Thyroid gland (tissue), 4 donors: ENCODE data around the gene ADAMTS12.

ENCODE experiments used
- POLR2A ChIP-seq, 2 donors: fragments of 450-650 bp; IDR thresholded peaks; one replicate each; pipeline ENCODE4 v1.6.1; 2017; ENCODE audit warnings: antibody characterized with exemption in 2 of 2, mild to moderate bottlenecking in 2 of 2, moderate library complexity in 1 of 2
- TF ChIP-seq, protein P1 (sequence below), 6 experiments: fragments of 200-600 bp in 3 of 6; fragments of 450-650 bp in 3 of 6; sonication (generic) in 3 of 6; IDR thresholded peaks; one replicate each; pipeline ENCODE4 v1.5.1; 2016 to 2019; ENCODE audit warnings: antibody characterized with exemption in 6 of 6, mild to moderate bottlenecking in 2 of 6, inconsistent platforms in 1 of 6, moderate library complexity in 1 of 6

DNA sequence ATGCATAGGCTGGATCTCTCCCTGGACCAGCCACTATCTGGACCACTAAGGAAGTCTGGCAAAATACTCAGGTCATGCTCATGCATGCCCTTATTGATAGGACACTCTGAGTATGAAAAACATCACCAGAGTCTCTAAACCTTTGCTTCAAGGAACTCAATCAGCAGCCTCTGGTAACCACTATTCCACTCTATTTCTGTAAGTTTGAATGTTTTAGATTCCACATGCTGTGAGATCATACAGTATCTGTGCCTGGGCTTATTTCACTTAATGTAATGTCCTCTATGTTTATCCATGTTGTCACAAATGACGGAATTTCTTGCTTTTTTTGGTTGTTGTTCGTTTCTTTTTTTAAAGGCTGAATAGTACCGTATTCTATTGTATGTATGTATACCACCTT lies 382.8 kb downstream of the ADAMTS12 start:
- no peak for TF ChIP-seq POLR2A (IDR thresholded peaks at IDR 0.05)
- TF ChIP-seq, protein P1, sequence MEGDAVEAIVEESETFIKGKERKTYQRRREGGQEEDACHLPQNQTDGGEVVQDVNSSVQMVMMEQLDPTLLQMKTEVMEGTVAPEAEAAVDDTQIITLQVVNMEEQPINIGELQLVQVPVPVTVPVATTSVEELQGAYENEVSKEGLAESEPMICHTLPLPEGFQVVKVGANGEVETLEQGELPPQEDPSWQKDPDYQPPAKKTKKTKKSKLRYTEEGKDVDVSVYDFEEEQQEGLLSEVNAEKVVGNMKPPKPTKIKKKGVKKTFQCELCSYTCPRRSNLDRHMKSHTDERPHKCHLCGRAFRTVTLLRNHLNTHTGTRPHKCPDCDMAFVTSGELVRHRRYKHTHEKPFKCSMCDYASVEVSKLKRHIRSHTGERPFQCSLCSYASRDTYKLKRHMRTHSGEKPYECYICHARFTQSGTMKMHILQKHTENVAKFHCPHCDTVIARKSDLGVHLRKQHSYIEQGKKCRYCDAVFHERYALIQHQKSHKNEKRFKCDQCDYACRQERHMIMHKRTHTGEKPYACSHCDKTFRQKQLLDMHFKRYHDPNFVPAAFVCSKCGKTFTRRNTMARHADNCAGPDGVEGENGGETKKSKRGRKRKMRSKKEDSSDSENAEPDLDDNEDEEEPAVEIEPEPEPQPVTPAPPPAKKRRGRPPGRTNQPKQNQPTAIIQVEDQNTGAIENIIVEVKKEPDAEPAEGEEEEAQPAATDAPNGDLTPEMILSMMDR (IDR thresholded peaks at IDR 0.05) = no peak
